ENCODE measurements around the gene PREPL.
"Not testable (repeated sequence)": the region's sequence is repeated elsewhere in the genome, so short reads cannot be mapped to it uniquely, and the experiment has no call there.

Gene PREPL

GRCh38 chr2:44361330-44362206 is at the start of gene PREPL, which contains the start of gene CAMKMT:
TSS of gene PREPL (minus strand) at chr2:44361494. CDS start at chr2:44346342, 15,152 bp downstream.
TSS of gene CAMKMT (plus strand) at chr2:44361947.
- DNase-seq (ENCODE audit: low read depth, low spot score), result peak; percentile 99

- DNase-seq (ENCODE audit: low read depth, low spot score), result no peak
These were observed 37.1 kb upstream of the PREPL start for GRCh38 chr2:44398243-44398897.

- no peak for DNase-seq (ENCODE audit: low read depth, low spot score)
These were observed 36.3 kb upstream of the PREPL start for GRCh38 chr2:44397447-44398175.

- DNase-seq (ENCODE audit: low read depth, low spot score), result no peak
These were observed 31.1 kb upstream of the PREPL start for GRCh38 chr2:44392338-44392943.

- DNase-seq (ENCODE audit: low read depth, low spot score), result no peak
These were observed 28.6 kb upstream of the PREPL start for GRCh38 chr2:44389895-44390294.

- peak; percentile 25 for DNase-seq (ENCODE audit: low read depth, low spot score)
These were observed 27.6 kb upstream of the PREPL start for GRCh38 chr2:44388877-44389276.

- DNase-seq (ENCODE audit: low read depth, low spot score), result not testable (repeated sequence)
These were observed 23.9 kb upstream of the PREPL start for GRCh38 chr2:44385226-44385625.

- no peak for DNase-seq (ENCODE audit: low read depth, low spot score)
These were observed 16.2 kb upstream of the PREPL start for GRCh38 chr2:44377486-44377885.

GRCh38 chr2:44372246-44372645 is 11.0 kb upstream of the PREPL start:
- no peak for DNase-seq (ENCODE audit: low read depth, low spot score)

GRCh38 chr2:44371445-44371844 is 10.2 kb upstream of the PREPL start:
- DNase-seq (ENCODE audit: low read depth, low spot score), result no peak

- DNase-seq (ENCODE audit: low read depth, low spot score), result no peak
These were observed 8.1 kb upstream of the PREPL start for GRCh38 chr2:44369392-44369791.

GRCh38 chr2:44367591-44367990 is 6.3 kb upstream of the PREPL start:
- no peak for DNase-seq (ENCODE audit: low read depth, low spot score)

GRCh38 chr2:44364604-44365003 is 3.3 kb upstream of the PREPL start:
- no peak for DNase-seq (ENCODE audit: low read depth, low spot score)

- DNase-seq (ENCODE audit: low read depth, low spot score), result no peak
These were observed 1.1 kb upstream of the PREPL start for GRCh38 chr2:44362207-44363015.

GRCh38 chr2:44360749-44361329 is 455 bp downstream of the PREPL start:
- no peak for DNase-seq (ENCODE audit: low read depth, low spot score)

- no peak for DNase-seq (ENCODE audit: low read depth, low spot score)
These were observed 2.8 kb downstream of the PREPL start for GRCh38 chr2:44358503-44358902.

- no peak for DNase-seq (ENCODE audit: low read depth, low spot score)
These were observed 6.5 kb downstream of the PREPL start for GRCh38 chr2:44354761-44355160.

GRCh38 chr2:44352510-44352909 is 8.8 kb downstream of the PREPL start:
- DNase-seq (ENCODE audit: low read depth, low spot score), result no peak

- DNase-seq (ENCODE audit: low read depth, low spot score), result no peak
These were observed 9.6 kb downstream of the PREPL start for GRCh38 chr2:44351676-44352075.

- no peak for DNase-seq (ENCODE audit: low read depth, low spot score)
These were observed 10.2 kb downstream of the PREPL start for GRCh38 chr2:44351088-44351487.

- no peak for DNase-seq (ENCODE audit: low read depth, low spot score)
These were observed 11.8 kb downstream of the PREPL start for GRCh38 chr2:44349506-44349905.
